H7 (cell line): ENCODE data around the gene APOF. TPM values are rescaled to one million over a fixed set of nuclear protein-coding genes. Genes with fewer than 3 reads are reported as not detected.
A peak's percentile ranks its signal among the peaks of the same experiment; 100 is the strongest.
"Not testable (repeated sequence)": the region's sequence is repeated elsewhere in the genome, so short reads cannot be mapped to it uniquely, and the experiment has no call there.

Experiments used
- DNase-seq: peaks from one replicate; pipeline ENCODE4 v3.0.0; 2012
- H3K27me3 ChIP-seq: 2 replicates; pipeline ENCODE4 v1.6.0; 2011; ENCODE audit warnings: mild to moderate bottlenecking, low read length; ENCODE audit not compliant: control insufficient read depth, insufficient read depth
- H3K36me3 ChIP-seq: replicated peaks from 2 replicates; pipeline ENCODE4 v1.5.1; 2011; ENCODE audit warnings: low read length; ENCODE audit not compliant: control insufficient read depth, insufficient read depth
- H3K4me3 ChIP-seq: 2 replicates; pipeline ENCODE4 v1.5.1; 2011; ENCODE audit warnings: low read depth, mild to moderate bottlenecking, control low read depth, low read length, moderate library complexity; ENCODE audit not compliant: insufficient read depth
- total RNA-seq: library from RNA; depleted of rRNA; stranded (reverse); fragments of >200 nt; shearing (Covaris generic); gene quantifications from 2 replicates; pipeline ENCODE4 v1.2.3, GENCODE V29; 2014

Gene APOF
- total RNA-seq, 1 experiment from 2014 or later = not detected

DNA sequence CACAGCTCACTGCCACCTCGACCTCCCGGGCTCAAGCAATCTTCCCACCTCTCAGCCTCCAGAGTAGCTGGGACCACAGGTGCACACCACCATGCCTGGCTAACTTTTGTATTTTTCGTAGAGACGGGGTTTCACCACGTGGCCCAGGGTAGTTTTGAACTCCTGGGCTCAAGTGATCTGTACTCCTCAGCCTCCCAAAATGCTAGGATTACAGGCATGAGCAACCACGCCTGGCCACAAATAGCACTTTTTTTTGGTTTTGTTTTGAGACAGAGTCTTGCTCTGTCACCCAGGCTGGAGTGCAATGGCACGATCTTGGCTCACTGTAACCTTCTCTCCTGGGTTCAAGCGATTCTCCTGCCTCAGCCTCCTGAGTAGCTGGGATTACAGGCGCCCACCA, 15.4 kb downstream of the APOF start:
- not testable (repeated sequence) for H3K4me3 ChIP-seq, DNase-seq, H3K27me3 ChIP-seq
- H3K36me3 ChIP-seq = peaks cover 44% of the 10 kb centered on the region

DNA sequence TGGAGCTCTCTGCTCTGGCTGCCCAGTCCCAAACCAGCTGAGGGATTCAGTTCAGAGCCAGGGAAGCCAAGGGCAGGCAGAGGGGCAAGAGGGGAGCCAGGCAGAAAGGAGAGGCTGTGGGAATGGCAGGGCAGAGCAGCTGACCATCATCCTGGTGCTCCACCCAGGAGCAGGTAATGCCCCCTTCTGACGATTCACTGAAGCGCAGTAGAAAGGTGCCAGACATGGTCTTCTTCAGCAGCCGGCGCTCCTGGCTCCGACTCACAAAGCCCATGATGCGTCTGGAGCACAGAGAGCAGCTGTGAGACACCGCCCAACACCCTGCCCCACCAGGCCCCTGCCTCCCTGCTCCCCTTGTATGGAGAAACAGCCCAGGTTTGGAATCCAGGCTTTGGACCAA, 16.0 kb downstream of the APOF start:
- peaks cover 44% of the 10 kb centered on the region for H3K36me3 ChIP-seq

GRCh38 chr12:56342290-56342689, 20.4 kb downstream of the APOF start:
- DNase-seq, H3K4me3 ChIP-seq, H3K27me3 ChIP-seq: not testable (repeated sequence)
- H3K36me3 ChIP-seq = peaks cover 17% of the 10 kb centered on the region

More for the DNA sequence above, 16.0 kb downstream of the APOF start:
- DNase-seq = peak; percentile 39
- H3K4me3 ChIP-seq = no peak overlapping the region
- H3K27me3 ChIP-seq = no peaks in the 10 kb centered on the region

GRCh38 chr12:56341616-56342015, 21.0 kb downstream of the APOF start:
- DNase-seq = no peak
- H3K4me3 ChIP-seq = no peak overlapping the region
- H3K27me3 ChIP-seq = no peaks in the 10 kb centered on the region
- H3K36me3 ChIP-seq = peaks cover 16% of the 10 kb centered on the region

DNA sequence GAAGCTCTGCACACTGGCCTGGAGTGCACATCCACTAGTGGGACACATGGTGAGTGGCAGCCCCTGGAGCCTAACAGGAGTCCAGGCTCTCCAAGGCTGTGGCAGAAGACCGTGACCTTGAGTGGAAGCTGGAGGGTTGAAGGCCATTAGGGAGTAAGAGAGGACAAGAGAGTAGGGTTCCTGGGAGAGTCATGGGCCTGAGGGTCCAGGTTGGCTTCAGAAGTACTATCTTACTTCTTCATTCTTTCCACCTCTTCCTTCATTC, 23.6 kb downstream of the APOF start:
- DNase-seq = no peak
- Histone ChIP-seq H3K27me3 (no peaks in the 10 kb centered on the region), H3K4me3 (no peak overlapping the region), H3K36me3 (peaks cover 14% of the 10 kb centered on the region)

DNA sequence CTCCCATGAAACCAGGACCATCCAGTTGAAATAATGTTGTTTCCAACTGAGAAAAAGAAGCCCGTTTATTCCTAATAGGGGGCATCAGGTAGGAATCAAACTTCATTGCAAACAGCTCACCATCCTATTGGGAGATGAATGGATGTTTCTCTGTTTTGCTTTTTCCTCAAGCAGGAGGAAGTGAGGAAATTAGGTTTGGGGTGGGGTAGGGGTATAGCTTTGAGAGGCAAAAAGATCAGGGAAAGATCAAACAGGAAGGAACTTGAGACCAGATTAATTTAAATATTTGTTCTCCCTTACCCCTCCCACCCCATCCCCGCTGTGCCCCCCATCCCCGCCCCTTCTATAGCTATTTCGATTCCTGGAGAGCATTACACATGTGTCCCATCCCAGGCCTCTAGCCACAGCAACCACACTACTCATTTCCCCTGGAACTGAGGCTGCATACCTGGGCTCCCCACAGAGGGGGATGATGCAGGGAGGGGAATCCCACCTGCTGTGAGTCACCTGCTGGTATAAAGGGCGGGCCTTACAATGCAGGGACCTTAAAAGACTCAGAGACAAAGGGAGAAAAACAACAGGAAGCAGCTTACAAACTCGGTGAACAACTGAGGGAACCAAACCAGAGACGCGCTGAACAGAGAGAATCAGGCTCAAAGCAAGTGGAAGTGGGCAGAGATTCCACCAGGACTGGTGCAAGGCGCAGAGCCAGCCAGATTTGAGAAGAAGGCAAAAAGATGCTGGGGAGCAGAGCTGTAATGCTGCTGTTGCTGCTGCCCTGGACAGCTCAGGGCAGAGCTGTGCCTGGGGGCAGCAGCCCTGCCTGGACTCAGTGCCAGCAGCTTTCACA, 24.1 kb downstream of the APOF start, which contains the start of gene IL23A:
Gene IL23A, plus strand, starts transcription at position 577 of the 850 bp plus-strand sequence. Its CDS starts 161 bp downstream, at position 738.
- H3K4me3 ChIP-seq = no peak within 1 kb of the TSS
- H3K27me3 ChIP-seq = no peaks in the 10 kb centered on the region

DNA sequence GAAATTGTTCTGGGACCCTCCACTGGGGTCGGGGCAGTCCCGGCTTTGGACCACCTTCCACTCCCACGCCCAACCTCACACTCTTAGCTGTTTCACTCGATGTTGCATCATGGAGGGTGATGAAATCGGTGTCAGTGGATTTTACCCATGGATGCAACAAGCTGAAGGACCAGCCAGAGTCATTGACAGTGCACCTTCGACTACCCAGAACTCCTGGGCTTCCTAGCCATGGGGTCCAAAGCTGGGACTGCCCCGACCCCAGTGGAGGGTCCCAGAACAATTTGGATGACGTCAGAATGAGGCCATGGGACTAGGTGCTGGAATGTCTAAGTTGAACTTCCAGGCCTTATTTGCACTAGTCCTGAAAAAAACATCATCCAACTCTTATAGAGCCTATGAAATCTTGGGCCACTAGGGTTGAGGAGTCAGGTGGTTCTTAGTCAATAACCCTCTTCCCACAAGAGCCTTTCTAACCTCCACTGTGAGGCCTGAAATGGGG, 24.9 kb downstream of the APOF start:
- Histone ChIP-seq H3K4me3 (no peak overlapping the region), H3K36me3 (peaks cover 2% of the 10 kb centered on the region; the same call in 1 of the 2 replicates), H3K27me3 (no peaks in the 10 kb centered on the region)
- no peak for DNase-seq

More for the DNA sequence above, 24.1 kb downstream of the APOF start, which contains the start of gene IL23A:
- H3K36me3 ChIP-seq = peaks cover 9% of the 10 kb centered on the region
- DNase-seq = peak; percentile 74

DNA sequence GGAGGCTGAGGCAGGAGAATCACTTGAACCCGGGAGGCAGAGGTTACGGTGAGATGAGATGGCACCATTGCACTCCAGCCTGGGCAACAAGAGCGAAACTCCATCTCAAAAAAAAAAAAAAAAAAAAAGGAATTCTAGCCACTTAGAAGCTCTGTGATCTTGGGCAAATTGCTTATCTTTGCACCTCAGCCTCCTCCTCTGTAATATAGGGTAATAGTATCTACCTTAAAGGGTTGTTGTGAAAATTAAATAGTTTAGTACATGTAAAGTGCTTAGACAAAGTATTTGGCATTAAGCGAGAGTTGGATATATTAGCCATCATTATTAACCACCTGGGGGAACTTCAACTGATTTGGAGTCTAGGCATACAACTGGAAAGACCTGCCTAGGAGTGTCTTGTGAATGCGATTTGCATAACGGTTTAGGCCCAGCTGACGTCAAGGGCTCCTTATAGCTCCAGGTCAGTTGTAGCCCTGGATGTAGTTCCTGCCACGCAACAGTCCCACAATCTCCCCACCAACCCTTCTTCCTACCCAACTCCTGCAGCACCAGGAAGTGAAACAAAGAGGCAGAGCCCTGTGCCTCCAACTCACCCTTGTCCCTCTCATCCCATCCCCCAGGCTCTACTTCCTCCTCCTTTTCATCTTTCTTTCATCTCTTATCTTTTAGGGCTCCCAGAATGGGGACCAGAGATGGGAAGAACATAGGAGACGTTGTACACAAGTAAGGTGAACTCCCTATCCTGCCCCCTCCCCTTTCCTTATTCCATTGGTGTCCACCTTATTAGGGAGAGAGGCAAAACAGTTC, 26.1 kb downstream of the APOF start:
- Histone ChIP-seq H3K4me3 (no peak overlapping the region), H3K27me3 (no peaks in the 10 kb centered on the region), H3K36me3 (no peaks in the 10 kb centered on the region)
- no peak for DNase-seq

- not testable (repeated sequence) for H3K36me3 ChIP-seq, DNase-seq
Observed at GRCh38 chr12:56335527-56335926, 27.1 kb downstream of the APOF start.

DNA sequence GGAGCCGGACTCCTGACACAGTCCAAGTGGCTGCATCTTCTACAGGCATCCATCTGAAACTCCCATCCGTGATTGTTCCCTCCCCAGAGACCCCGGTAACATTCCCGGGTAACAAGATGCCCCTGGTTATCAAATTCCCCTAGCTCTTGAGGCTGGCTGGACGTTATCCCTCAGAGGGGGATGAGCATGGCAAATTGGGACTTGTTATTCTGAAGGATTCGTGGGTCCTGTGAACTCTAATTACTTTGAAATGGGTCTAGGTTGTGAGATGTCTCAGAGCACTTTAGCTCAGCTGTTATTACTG, 28.2 kb downstream of the APOF start:
- Histone ChIP-seq H3K4me3 (peak overlapping the region; percentile 60), H3K36me3 (no peaks in the 10 kb centered on the region), H3K27me3 (no peaks in the 10 kb centered on the region)
- DNase-seq = no peak

More at GRCh38 chr12:56335527-56335926, 27.1 kb downstream of the APOF start:
- not testable (repeated sequence) for H3K4me3 ChIP-seq, H3K27me3 ChIP-seq

- Histone ChIP-seq H3K27me3 (no peaks in the 10 kb centered on the region), H3K4me3 (peak within 1 kb of the TSS; percentile 62), H3K36me3 (no peaks in the 10 kb centered on the region)
- peak; percentile 96 for DNase-seq
Observed at GRCh38 chr12:56333679-56334489, 28.8 kb downstream of the APOF start, which contains the start of gene PAN2. Gene PAN2 (minus strand): TSS chr12:56334000. CDS start chr12:56333094, 906 bp downstream.

GRCh38 chr12:56333197-56333678, 29.4 kb downstream of the APOF start:
- H3K4me3 ChIP-seq = peak overlapping the region; percentile 62
- no peaks in the 10 kb centered on the region for H3K36me3 ChIP-seq
- H3K27me3 ChIP-seq = no peaks in the 10 kb centered on the region
- DNase-seq = peak; percentile 61

GRCh38 chr12:56332512-56333196, 30.0 kb downstream of the APOF start:
- H3K4me3 ChIP-seq = peak overlapping the region; percentile 62
- no peaks in the 10 kb centered on the region for H3K27me3 ChIP-seq
- peaks cover 3% of the 10 kb centered on the region for H3K36me3 ChIP-seq
- DNase-seq = no peak
